GM13976 (cell line): ENCODE results near the gene TCF4.

ENCODE experiments used
- DNase-seq: peaks from one replicate; pipeline ENCODE4 v3.0.0; 2012; ENCODE audit warnings: low spot score
- in situ Hi-C: fragments of 300-500 bp; cut with MboI; formaldehyde crosslinking; loops from one replicate; pipeline ENCODE4 v1.12.0; 2022; ENCODE audit warnings: low sequenced_read_pairs, mixed read lengths, inconsistent platforms; ENCODE audit not compliant: unreplicated experiment
- TF ChIP-seq, protein P1 (sequence below): IDR thresholded peaks from 2 replicates; pipeline ENCODE4 v1.5.1; 2012; ENCODE audit warnings: borderline replicate concordance, mild to moderate bottlenecking; ENCODE audit not compliant: insufficient read depth; ENCODE audit errors: extremely low read depth, missing control alignments, control extremely low read depth

Gene TCF4

DNA sequence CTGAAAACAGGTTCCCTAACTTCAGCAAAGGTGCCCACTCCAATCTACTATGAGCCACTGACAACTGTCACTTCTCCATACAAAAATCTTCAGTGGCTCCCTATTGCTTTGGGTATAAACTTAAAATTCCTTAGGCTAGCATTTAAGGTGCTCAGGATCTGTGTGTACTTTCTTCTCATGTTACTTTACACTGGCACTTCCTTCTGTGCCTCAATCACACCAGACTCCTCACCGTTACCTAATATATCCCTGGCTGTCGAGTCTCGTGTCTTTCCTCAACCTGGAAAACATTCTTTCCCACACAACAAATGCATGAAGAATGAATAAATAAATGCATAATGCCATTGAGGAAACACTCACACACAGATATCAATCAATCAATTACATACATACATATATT lies 101.1 kb downstream of the TCF4 start:
- TF ChIP-seq, protein P1, sequence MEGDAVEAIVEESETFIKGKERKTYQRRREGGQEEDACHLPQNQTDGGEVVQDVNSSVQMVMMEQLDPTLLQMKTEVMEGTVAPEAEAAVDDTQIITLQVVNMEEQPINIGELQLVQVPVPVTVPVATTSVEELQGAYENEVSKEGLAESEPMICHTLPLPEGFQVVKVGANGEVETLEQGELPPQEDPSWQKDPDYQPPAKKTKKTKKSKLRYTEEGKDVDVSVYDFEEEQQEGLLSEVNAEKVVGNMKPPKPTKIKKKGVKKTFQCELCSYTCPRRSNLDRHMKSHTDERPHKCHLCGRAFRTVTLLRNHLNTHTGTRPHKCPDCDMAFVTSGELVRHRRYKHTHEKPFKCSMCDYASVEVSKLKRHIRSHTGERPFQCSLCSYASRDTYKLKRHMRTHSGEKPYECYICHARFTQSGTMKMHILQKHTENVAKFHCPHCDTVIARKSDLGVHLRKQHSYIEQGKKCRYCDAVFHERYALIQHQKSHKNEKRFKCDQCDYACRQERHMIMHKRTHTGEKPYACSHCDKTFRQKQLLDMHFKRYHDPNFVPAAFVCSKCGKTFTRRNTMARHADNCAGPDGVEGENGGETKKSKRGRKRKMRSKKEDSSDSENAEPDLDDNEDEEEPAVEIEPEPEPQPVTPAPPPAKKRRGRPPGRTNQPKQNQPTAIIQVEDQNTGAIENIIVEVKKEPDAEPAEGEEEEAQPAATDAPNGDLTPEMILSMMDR = no peak
- no peak for DNase-seq
- in situ Hi-C loops = no loop called here

GRCh38 chr18:55485666-55486065 lies 102.3 kb downstream of the TCF4 start:
- no peak for DNase-seq
- in situ Hi-C loops = no loop called here
- TF ChIP-seq, protein P1 = no peak

DNA sequence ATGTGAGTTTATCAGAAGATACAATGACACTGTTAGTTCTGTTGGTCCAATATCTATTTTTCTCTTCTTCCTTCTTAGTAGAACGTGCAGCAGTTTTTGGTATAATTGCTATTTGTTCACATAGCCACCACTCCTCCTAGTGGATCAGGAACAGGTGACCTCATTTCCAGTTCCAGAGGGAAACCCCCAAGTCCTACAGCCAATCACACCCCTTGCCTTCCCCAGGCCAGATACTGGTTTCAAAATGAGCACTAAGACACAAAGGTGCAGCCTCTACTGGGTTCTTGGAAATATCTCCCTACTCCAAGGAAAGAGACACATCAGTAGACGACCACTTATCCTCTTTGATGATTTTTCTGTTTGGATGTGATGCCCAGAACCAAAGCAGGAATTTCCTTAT lies 103.2 kb downstream of the TCF4 start:
- TF ChIP-seq, protein P1 = no peak
- DNase-seq = no peak
- in situ Hi-C loops = no loop called here

DNA sequence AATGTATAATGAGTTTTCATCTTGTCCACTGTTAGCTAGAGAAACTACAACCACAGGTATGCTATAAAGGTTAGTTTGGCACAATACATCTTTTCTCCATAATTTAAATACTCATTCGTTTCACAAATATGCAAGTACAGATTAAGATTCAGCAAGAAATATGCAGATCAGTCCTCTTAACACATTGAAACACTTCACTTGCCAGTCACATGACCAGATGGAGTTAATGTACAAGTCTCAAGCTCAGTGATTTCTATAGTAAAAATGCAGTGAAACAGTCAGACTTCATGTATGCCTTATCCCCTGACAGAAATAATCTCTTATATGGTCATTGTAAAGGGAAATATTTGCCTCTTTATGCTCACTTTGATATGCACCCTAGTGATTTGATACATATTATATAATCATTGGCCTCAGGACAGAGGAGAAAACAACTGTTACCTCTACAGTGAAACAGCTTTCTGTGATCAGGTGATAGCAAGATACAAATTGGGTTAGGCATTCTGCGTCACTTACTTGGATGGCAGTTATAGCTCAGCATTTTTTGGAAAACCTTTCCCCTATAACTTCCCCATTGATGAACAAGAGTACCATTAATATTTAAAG lies 104.6 kb downstream of the TCF4 start:
- in situ Hi-C loops = no loop called here
- DNase-seq = no peak
- TF ChIP-seq, protein P1 = no peak

- in situ Hi-C loops = no loop called here
- TF ChIP-seq, protein P1 = no peak
- no peak for DNase-seq
These were observed 108.2 kb downstream of the TCF4 start for GRCh38 chr18:55479656-55480420.

- TF ChIP-seq, protein P1 = no peak
- in situ Hi-C loops = no loop called here
- no peak for DNase-seq
These were observed 110.0 kb downstream of the TCF4 start for GRCh38 chr18:55477860-55478581.
